ENCODE data around the gene METTL9.
A peak's percentile ranks its signal among the peaks of the same experiment; 100 is the strongest.
"Not testable (repeated sequence)": the region's sequence is repeated elsewhere in the genome, so short reads cannot be mapped to it uniquely, and the experiment has no call there.

Gene METTL9

GRCh38 chr16:21600031-21600773, 825 bp downstream of the METTL9 start:
- peak; percentile 47 for DNase-seq (ENCODE audit: low read depth)
- peak overlapping the region; percentile 100 for H3K4me3 ChIP-seq (ENCODE audit: low read depth, low read length)
- TF ChIP-seq, protein P1, sequence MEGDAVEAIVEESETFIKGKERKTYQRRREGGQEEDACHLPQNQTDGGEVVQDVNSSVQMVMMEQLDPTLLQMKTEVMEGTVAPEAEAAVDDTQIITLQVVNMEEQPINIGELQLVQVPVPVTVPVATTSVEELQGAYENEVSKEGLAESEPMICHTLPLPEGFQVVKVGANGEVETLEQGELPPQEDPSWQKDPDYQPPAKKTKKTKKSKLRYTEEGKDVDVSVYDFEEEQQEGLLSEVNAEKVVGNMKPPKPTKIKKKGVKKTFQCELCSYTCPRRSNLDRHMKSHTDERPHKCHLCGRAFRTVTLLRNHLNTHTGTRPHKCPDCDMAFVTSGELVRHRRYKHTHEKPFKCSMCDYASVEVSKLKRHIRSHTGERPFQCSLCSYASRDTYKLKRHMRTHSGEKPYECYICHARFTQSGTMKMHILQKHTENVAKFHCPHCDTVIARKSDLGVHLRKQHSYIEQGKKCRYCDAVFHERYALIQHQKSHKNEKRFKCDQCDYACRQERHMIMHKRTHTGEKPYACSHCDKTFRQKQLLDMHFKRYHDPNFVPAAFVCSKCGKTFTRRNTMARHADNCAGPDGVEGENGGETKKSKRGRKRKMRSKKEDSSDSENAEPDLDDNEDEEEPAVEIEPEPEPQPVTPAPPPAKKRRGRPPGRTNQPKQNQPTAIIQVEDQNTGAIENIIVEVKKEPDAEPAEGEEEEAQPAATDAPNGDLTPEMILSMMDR (IDR thresholded peaks at IDR 0.05; ENCODE audit: insufficient read depth, low read depth, low read length, missing control alignments), result no peak

- no peak for DNase-seq (ENCODE audit: low read depth)
- TF ChIP-seq, protein P1 (IDR thresholded peaks at IDR 0.05; ENCODE audit: insufficient read depth, low read depth, low read length, missing control alignments), result no peak
- H3K4me3 ChIP-seq (ENCODE audit: low read depth, low read length), result no peak overlapping the region
Measured at GRCh38 chr16:21602785-21603184, 3.4 kb downstream of the METTL9 start.

DNA sequence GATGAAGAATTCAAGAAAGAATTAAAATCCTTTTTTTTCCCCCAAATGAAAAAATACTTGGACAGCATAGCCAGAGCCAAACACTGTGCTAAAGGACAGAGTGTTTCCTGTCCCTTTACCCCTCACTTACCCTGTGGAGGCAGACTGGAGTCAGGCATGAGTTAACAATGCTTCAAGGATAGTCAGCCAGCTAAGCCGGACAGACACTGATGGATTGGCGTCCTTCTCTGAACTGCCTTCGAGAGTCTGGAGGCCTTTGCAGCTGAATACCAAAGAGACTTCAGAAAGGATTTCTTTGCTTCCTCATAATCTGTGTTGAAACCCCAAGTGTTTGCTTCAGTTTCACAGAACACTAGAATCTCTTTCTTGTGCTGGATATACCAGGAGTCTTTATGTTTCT, 4.6 kb downstream of the METTL9 start:
- DNase-seq (ENCODE audit: low read depth), result no peak
- TF ChIP-seq, protein P1 (IDR thresholded peaks at IDR 0.05; ENCODE audit: insufficient read depth, low read depth, low read length, missing control alignments), result no peak
- H3K4me3 ChIP-seq (ENCODE audit: low read depth, low read length), result no peak overlapping the region

DNA sequence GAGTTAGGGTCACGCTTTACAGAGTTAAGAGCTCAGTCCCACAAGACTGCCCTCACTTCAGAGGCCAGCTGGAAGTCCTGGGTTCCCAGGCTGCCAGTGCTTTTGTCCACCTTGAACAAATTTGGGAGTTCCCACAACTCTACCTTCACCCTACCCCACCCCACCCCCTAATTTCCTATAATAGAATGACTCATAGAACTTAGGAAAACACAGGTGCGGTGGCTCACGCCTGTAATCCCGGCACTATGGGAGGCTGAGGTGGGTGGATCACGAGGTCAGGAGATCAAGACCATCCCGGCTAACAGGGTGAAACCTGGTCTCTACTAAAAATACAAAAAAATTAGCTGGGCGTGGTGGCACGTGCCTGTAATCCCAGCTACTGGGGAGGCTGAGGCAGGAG, 6.5 kb downstream of the METTL9 start:
- DNase-seq (ENCODE audit: low read depth); H3K4me3 ChIP-seq (ENCODE audit: low read depth, low read length): not testable (repeated sequence)

- no peak overlapping the region for H3K4me3 ChIP-seq (ENCODE audit: low read depth, low read length)
- TF ChIP-seq, protein P1 (IDR thresholded peaks at IDR 0.05; ENCODE audit: insufficient read depth, low read depth, low read length, missing control alignments), result no peak
- peak; percentile 27 for DNase-seq (ENCODE audit: low read depth)
Measured at GRCh38 chr16:21608639-21609328, 9.4 kb downstream of the METTL9 start.

- TF ChIP-seq, protein P1 (IDR thresholded peaks at IDR 0.05; ENCODE audit: insufficient read depth, low read depth, low read length, missing control alignments), result no peak
- no peak for DNase-seq (ENCODE audit: low read depth)
- no peak overlapping the region for H3K4me3 ChIP-seq (ENCODE audit: low read depth, low read length)
Measured at GRCh38 chr16:21610006-21610544, 10.7 kb downstream of the METTL9 start.

DNA sequence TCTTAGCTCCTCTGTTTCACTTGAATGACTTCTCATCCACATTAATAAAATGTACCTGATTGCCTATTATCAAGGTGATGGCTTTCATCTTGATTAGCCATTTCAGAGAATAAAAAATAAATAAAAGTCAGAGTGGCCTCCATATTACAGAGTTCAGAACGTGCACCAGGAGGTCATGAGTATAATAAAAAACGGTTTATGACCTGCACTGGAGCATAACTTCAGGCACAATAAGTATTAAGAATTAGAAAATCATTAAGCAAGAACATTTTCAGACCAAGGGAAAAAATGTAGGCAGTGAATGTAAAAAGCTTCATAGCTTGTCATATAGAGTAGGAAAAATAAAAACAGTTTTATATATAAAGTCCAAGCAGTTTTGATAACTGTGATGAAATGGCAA, 11.4 kb downstream of the METTL9 start:
- no peak for DNase-seq (ENCODE audit: low read depth)
- TF ChIP-seq, protein P1 (IDR thresholded peaks at IDR 0.05; ENCODE audit: insufficient read depth, low read depth, low read length, missing control alignments), result no peak
- H3K4me3 ChIP-seq (ENCODE audit: low read depth, low read length), result no peak overlapping the region
